Measurements from ENCODE around the gene NKAIN1.

DNA sequence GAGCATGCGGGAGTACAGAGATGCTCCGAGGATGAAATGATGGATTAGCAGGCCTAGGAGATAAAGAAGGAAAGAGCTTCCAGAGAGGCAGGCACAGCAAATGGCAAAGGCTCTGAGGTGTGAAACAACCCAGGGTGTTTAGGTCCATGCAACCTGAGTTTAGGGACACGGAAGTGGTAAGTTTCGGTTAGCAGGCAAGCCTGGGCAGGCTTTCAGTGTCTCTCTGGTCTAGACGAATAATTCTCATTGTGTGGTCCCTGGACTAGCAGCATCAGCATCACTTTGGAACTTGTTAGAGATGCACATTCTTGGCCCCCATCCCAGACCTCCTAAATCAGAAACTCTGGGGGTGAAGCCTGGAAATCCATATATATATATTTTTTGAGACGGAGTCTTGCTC, 18.6 kb downstream of the NKAIN1 start:
- TF ChIP-seq EP300 (IDR thresholded peaks at IDR 0.05) = no peak
- TF ChIP-seq, protein P1, sequence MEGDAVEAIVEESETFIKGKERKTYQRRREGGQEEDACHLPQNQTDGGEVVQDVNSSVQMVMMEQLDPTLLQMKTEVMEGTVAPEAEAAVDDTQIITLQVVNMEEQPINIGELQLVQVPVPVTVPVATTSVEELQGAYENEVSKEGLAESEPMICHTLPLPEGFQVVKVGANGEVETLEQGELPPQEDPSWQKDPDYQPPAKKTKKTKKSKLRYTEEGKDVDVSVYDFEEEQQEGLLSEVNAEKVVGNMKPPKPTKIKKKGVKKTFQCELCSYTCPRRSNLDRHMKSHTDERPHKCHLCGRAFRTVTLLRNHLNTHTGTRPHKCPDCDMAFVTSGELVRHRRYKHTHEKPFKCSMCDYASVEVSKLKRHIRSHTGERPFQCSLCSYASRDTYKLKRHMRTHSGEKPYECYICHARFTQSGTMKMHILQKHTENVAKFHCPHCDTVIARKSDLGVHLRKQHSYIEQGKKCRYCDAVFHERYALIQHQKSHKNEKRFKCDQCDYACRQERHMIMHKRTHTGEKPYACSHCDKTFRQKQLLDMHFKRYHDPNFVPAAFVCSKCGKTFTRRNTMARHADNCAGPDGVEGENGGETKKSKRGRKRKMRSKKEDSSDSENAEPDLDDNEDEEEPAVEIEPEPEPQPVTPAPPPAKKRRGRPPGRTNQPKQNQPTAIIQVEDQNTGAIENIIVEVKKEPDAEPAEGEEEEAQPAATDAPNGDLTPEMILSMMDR (IDR thresholded peaks at IDR 0.05) = no peak
- TF ChIP-seq POLR2A (IDR thresholded peaks at IDR 0.05) = no peak
- TF ChIP-seq POLR2AphosphoS5 (IDR thresholded peaks at IDR 0.05) = no peak
